Heart left ventricle (tissue), 13 donors: ENCODE measurements around the gene MNX1.

Source experiments
- POLR2A ChIP-seq, 2 donors: fragments of 450-650 bp; IDR thresholded peaks; one replicate each; pipeline ENCODE4 v1.6.1; 2017; ENCODE audit warnings: antibody characterized with exemption in 2 of 2, mild to moderate bottlenecking in 2 of 2, moderate library complexity in 2 of 2
- TF ChIP-seq, protein P1 (sequence below), 12 donors: fragments of 200-600 bp; sonication (generic) in 4 of 12; IDR thresholded peaks; one replicate each; pipeline versions ENCODE4 v1.5.0 to v1.8.0; 2018 to 2022; ENCODE audit warnings: antibody characterized with exemption in 12 of 12, mild to moderate bottlenecking in 5 of 12
- donor health status: ischemic (EF 13 %, LVEDD 7.1; RV severe dilation, severe dysfunction).
- donor health status: DM: no; HTN: yes; CAD: no.
- donor health status: DM: no; HTN: no; CAD: no.
- donor health status: ischemic (EF 25% LVEDD 6.9; RV normal size, moderate dysfunction).
- donor health status: ischemic (EF 25% LVEDD 5.7; RV mildly dilated, moderate dysfunction).
- donor health status: ischemic (EF 35%, LVEDD 5.7; RV mildly dilated, moderate dysfunction).
- donor health status: nonischemic (EF 11% LVEDD 7.7; RV severe dilation, severe dysfunction).
- donor health status: DM: yes; HTN: yes; CAD: no.
- donor health status: PGD.
- donor health status: ischemic (EF 29% LVEDD 5.4; RV normal size, mild dysfunction).
- donor health status: nonischemic (EF 23%, LVEDD 6.1; RV moderate dilation, normal function).

DNA sequence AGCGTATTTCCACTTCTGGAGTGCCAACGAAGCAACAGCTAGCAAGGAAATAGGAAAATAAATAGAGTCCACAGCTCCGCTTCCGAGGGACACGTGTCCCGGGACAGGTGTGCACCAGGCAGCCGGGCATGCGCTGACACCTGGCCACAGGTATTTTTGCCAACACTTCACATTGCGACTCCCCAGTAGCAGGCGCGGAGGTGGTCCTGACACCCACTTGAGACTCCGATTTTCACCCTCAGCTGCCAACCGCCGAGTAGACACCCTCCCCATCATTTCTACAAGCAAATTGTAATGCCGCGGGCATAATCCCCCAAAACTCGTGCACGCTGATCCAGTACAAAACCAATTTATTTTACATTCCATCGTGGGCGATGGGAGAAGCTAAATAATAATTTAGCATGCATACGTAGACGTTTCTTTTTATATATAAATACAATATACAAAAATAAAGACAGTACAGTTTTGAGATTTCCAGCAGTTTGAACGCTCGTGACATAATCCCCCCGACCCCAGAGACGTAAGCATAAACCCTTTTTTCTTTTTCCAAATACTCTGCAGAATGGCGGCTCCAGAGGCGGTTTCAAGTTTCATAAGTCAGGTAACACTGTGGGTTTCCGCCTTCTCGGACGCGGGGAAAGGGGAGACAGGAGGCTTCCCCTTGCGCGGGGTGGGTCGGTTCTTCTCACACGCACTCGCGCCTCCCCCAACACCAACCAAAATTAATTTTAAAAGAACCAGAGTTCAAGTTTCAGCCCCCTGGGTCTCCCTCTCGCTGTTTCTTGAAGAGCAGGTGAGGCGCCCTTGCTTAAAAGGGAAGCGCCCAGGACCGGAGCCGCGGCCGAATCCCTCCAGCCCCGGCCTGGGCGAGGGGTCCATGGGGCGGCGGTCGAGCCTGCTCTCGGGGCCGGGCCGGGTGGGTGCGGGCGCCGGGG is 5.7 kb downstream of the MNX1 start:
- TF ChIP-seq, protein P1, sequence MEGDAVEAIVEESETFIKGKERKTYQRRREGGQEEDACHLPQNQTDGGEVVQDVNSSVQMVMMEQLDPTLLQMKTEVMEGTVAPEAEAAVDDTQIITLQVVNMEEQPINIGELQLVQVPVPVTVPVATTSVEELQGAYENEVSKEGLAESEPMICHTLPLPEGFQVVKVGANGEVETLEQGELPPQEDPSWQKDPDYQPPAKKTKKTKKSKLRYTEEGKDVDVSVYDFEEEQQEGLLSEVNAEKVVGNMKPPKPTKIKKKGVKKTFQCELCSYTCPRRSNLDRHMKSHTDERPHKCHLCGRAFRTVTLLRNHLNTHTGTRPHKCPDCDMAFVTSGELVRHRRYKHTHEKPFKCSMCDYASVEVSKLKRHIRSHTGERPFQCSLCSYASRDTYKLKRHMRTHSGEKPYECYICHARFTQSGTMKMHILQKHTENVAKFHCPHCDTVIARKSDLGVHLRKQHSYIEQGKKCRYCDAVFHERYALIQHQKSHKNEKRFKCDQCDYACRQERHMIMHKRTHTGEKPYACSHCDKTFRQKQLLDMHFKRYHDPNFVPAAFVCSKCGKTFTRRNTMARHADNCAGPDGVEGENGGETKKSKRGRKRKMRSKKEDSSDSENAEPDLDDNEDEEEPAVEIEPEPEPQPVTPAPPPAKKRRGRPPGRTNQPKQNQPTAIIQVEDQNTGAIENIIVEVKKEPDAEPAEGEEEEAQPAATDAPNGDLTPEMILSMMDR (IDR thresholded peaks at IDR 0.05), result no peak
- no peak for TF ChIP-seq POLR2A (IDR thresholded peaks at IDR 0.05)
